ENCODE results near the gene TRA2B. TPM values are rescaled to one million over a fixed set of nuclear protein-coding genes. Genes with fewer than 3 reads are reported as not detected.

Gene TRA2B
- total RNA-seq, 2 experiments from 2014 or later = 549 to 585 TPM

GRCh38 chr3:185976977-185977678 lies 39.3 kb upstream of the TRA2B start:
- Histone ChIP-seq H3K4me1 (ENCODE audit: insufficient read depth, low read length) (no peaks in the 10 kb centered on the region), H3K4me3 (ENCODE audit: low read length) (no peak overlapping the region), H3K27ac (ENCODE audit: low read depth in 1 of 2, low read length in 2 of 2) (no peak overlapping the region), H3K27me3 (ENCODE audit: control insufficient read depth in 1 of 2, insufficient read depth in 2 of 2, low read length in 2 of 2) (no peaks in the 10 kb centered on the region), H3K9me3 (ENCODE audit: control insufficient read depth in 1 of 2, insufficient read depth in 1 of 2, low read length in 2 of 2) (no peaks in the 10 kb centered on the region), H3K36me3 (ENCODE audit: insufficient read depth, low read length) (no peaks in the 10 kb centered on the region)
- TF ChIP-seq CTCF (IDR thresholded peaks at IDR 0.05) = peak; percentile 95
- Mint-ChIP-seq H3K4me1 (ENCODE audit: low read depth) (peaks cover 8% of the 10 kb centered on the region), H3K4me3 (no peak overlapping the region), H3K27me3 (no peaks in the 10 kb centered on the region), H3K27ac (no peak overlapping the region), H3K36me3 (ENCODE audit: low read depth) (no peaks in the 10 kb centered on the region), H3K9me3 (no peaks in the 10 kb centered on the region)
- peak; percentile 87 for ATAC-seq (ENCODE audit: poor library complexity)
- peak; percentile 59 to 88 (median 76) for DNase-seq
- POLR2A ChIA-PET = interaction anchor here (1.3 kb wide), 1 partner anchor 593 kb away, joined by 3 read pairs; the partner anchor contains the start of gene DNAJB11
- intact Hi-C loops (cut with DNase I, micrococcal nuclease) = loop anchor here in 1 of 2 experiments (1.0 to 5.0 kb wide), 3 partner anchors 35 to 563 kb away; no protein-coding TSS in a partner anchor
- CTCF ChIA-PET = interaction anchor here (0.5 to 3.7 kb wide), 6 partner anchors 9 to 640 kb away, joined by 3 to 16 read pairs (median 6); no protein-coding TSS in a partner anchor

GRCh38 chr3:185976100-185976499 lies 38.3 kb upstream of the TRA2B start:
- Mint-ChIP-seq H3K4me1 (ENCODE audit: low read depth) (peaks cover 8% of the 10 kb centered on the region), H3K9me3 (no peaks in the 10 kb centered on the region), H3K36me3 (ENCODE audit: low read depth) (no peaks in the 10 kb centered on the region), H3K27ac (no peak overlapping the region), H3K4me3 (no peak overlapping the region), H3K27me3 (no peaks in the 10 kb centered on the region)
- CTCF ChIA-PET = interaction anchor here (1.2 to 3.7 kb wide), 3 partner anchors 33 to 641 kb away, joined by 4 to 16 read pairs (median 10); no protein-coding TSS in a partner anchor
- DNase-seq = no peak
- intact Hi-C loops (cut with DNase I, micrococcal nuclease) = loop anchor here in 1 of 2 experiments (2.0 to 5.0 kb wide), 2 partner anchors 34 to 267 kb away; no protein-coding TSS in a partner anchor
- POLR2A ChIA-PET = no interaction called here
- Histone ChIP-seq H3K4me3 (ENCODE audit: low read length) (no peak overlapping the region), H3K36me3 (ENCODE audit: insufficient read depth, low read length) (no peaks in the 10 kb centered on the region), H3K9me3 (ENCODE audit: control insufficient read depth in 1 of 2, insufficient read depth in 1 of 2, low read length in 2 of 2) (no peaks in the 10 kb centered on the region), H3K27ac (ENCODE audit: low read depth in 1 of 2, low read length in 2 of 2) (no peak overlapping the region), H3K27me3 (ENCODE audit: control insufficient read depth in 1 of 2, insufficient read depth in 2 of 2, low read length in 2 of 2) (no peaks in the 10 kb centered on the region), H3K4me1 (ENCODE audit: insufficient read depth, low read length) (no peaks in the 10 kb centered on the region)
- no peak for TF ChIP-seq CTCF (IDR thresholded peaks at IDR 0.05)
- ATAC-seq (ENCODE audit: poor library complexity) = no peak

GRCh38 chr3:185971579-185971978 lies 33.8 kb upstream of the TRA2B start:
- Histone ChIP-seq H3K36me3 (ENCODE audit: insufficient read depth, low read length) (no peaks in the 10 kb centered on the region), H3K27ac (ENCODE audit: low read depth in 1 of 2, low read length in 2 of 2) (no peak overlapping the region), H3K4me3 (ENCODE audit: low read length) (no peak overlapping the region), H3K4me1 (ENCODE audit: insufficient read depth, low read length) (no peaks in the 10 kb centered on the region), H3K27me3 (ENCODE audit: control insufficient read depth in 1 of 2, insufficient read depth in 2 of 2, low read length in 2 of 2) (no peaks in the 10 kb centered on the region), H3K9me3 (ENCODE audit: control insufficient read depth in 1 of 2, insufficient read depth in 1 of 2, low read length in 2 of 2) (no peaks in the 10 kb centered on the region)
- ATAC-seq (ENCODE audit: poor library complexity) (no peak), DNase-seq (no peak)
- no peaks in the 10 kb centered on the region for H3K36me3 Mint-ChIP-seq (ENCODE audit: low read depth)
- H3K27me3 Mint-ChIP-seq = no peaks in the 10 kb centered on the region
- ChIA-PET POLR2A (no interaction called here), CTCF (interaction anchor here (0.7 kb wide), 1 partner anchor 602 kb away, joined by 3 read pairs; no protein-coding TSS in a partner anchor)
- no peak for TF ChIP-seq CTCF (IDR thresholded peaks at IDR 0.05)
- no peaks in the 10 kb centered on the region for H3K4me1 Mint-ChIP-seq (ENCODE audit: low read depth)
- no peaks in the 10 kb centered on the region for H3K9me3 Mint-ChIP-seq
- no peak overlapping the region for H3K4me3 Mint-ChIP-seq
- H3K27ac Mint-ChIP-seq = no peak overlapping the region
- intact Hi-C loops (cut with DNase I, micrococcal nuclease) = no loop called here
